Thoracic aorta (tissue), 2 donors: ENCODE results near the gene ZFYVE1. TPM values are rescaled to one million over a fixed set of nuclear protein-coding genes. Genes with fewer than 3 reads are reported as not detected.
"Not testable (repeated sequence)": the region's sequence is repeated elsewhere in the genome, so short reads cannot be mapped to it uniquely, and the experiment has no call there.

Experiments used
- ATAC-seq: fragments of 150-250 bp; one replicate; pipeline ENCODE4 v1.8.0; 2017; ENCODE audit warnings: low read depth; ENCODE audit not compliant: insufficient number of reproducible peaks, low FRiP score
- DNase-seq: peaks from one replicate; pipeline ENCODE4 v3.0.0-alpha.2; 2020; ENCODE audit warnings: low spot score
- H3K27ac ChIP-seq, 2 donors: fragments of 200-600 bp; sonication (generic); 1 replicate in 1 of 2; 2 replicates in 1 of 2; pipeline ENCODE4 v1.5.1; 2016; ENCODE audit warnings: mild to moderate bottlenecking in 2 of 2, moderate library complexity in 2 of 2
- H3K27me3 ChIP-seq: fragments of 200-600 bp; sonication (generic); replicated peaks from 2 replicates; pipeline ENCODE4 v1.6.0; 2016; ENCODE audit warnings: mild to moderate bottlenecking; ENCODE audit not compliant: insufficient read depth
- H3K36me3 ChIP-seq: fragments of 200-600 bp; sonication (generic); one replicate; pipeline ENCODE4 v1.5.1; 2016
- H3K4me1 ChIP-seq, 2 donors: fragments of 200-600 bp; sonication (generic); 1 replicate in 1 of 2; 2 replicates in 1 of 2; pipeline versions ENCODE4 v1.5.1 to v1.6.0; 2016; ENCODE audit warnings: low read depth in 2 of 2, mild to moderate bottlenecking in 1 of 2; ENCODE audit not compliant: control insufficient read depth in 1 of 2
- H3K4me3 ChIP-seq: fragments of 200-600 bp; sonication (generic); 2 replicates; pipeline ENCODE4 v1.5.1; 2016; ENCODE audit warnings: mild to moderate bottlenecking
- H3K9me3 ChIP-seq: fragments of 200-600 bp; sonication (generic); 2 replicates; pipeline ENCODE4 v1.5.1; 2016
- total RNA-seq, 2 donors: library from RNA; depleted of rRNA; stranded (reverse); fragments of >200 nt; gene quantifications; one replicate each; pipeline versions ENCODE4 v1.1.0 to v1.2.3, GENCODE V29; 2016
- TF ChIP-seq, protein P1 (sequence below): fragments of 200-600 bp; sonication (generic); IDR thresholded peaks from one replicate; pipeline ENCODE4 v1.5.1; 2019; ENCODE audit warnings: antibody characterized with exemption

ZFYVE1 gene
- total RNA-seq, 2 donors from 2014 or later: 21.5 to 31.6 TPM

DNA sequence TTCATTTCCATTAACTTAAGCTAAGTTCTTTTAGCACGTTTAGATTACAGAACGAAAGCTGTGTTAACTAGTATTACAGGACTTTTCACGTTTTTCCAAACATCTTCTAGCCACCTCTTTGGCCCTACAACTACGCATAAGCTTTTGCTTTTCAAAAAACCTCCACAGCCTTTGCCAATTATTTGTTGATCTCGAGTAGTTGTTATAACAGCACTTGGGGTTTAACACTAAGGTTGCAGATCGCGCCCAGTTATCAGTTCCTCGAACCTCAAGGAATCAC is 31.0 kb upstream of the ZFYVE1 start:
- no peak for ATAC-seq

DNA sequence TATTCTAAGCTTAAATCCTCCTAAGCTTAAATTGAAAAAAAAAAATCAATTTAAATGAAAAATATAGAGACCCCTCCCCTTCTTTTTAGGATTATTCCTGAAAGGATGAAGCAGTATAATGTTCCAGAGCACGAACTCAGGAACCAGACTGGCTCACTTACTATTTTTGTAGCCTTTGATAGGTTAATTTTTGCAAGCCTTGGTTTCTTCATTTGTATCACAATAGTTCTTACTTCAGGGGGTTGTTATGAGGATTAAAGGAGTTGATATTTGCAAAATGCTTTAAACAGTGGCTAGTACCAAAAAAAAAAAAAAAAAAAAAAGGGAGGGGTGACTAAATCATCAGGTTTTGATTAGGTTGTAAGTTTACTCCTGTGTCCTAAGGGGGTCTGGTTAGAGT is 28.3 kb upstream of the ZFYVE1 start:
- no peaks in the 10 kb centered on the region for H3K9me3 ChIP-seq
- no peaks in the 10 kb centered on the region for H3K27me3 ChIP-seq
- ATAC-seq (no peak), DNase-seq (no peak)
- peaks cover 6 to 19% of the 10 kb centered on the region in 2 donors for H3K4me1 ChIP-seq
- TF ChIP-seq, protein P1, sequence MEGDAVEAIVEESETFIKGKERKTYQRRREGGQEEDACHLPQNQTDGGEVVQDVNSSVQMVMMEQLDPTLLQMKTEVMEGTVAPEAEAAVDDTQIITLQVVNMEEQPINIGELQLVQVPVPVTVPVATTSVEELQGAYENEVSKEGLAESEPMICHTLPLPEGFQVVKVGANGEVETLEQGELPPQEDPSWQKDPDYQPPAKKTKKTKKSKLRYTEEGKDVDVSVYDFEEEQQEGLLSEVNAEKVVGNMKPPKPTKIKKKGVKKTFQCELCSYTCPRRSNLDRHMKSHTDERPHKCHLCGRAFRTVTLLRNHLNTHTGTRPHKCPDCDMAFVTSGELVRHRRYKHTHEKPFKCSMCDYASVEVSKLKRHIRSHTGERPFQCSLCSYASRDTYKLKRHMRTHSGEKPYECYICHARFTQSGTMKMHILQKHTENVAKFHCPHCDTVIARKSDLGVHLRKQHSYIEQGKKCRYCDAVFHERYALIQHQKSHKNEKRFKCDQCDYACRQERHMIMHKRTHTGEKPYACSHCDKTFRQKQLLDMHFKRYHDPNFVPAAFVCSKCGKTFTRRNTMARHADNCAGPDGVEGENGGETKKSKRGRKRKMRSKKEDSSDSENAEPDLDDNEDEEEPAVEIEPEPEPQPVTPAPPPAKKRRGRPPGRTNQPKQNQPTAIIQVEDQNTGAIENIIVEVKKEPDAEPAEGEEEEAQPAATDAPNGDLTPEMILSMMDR: no peak
- H3K4me3 ChIP-seq: no peak overlapping the region
- no peaks in the 10 kb centered on the region for H3K36me3 ChIP-seq
- no peak overlapping the region for H3K27ac ChIP-seq

More for the DNA sequence above, 31.0 kb upstream of the ZFYVE1 start:
- no peaks in the 10 kb centered on the region for H3K36me3 ChIP-seq
- no peak for DNase-seq
- H3K27me3 ChIP-seq: no peaks in the 10 kb centered on the region
- H3K27ac ChIP-seq: peak overlapping the region; percentile 85 to 98
- peaks cover 10 to 42% of the 10 kb centered on the region in 2 donors for H3K4me1 ChIP-seq
- H3K4me3 ChIP-seq: peak overlapping the region; percentile 82
- TF ChIP-seq, protein P1: no peak
- no peaks in the 10 kb centered on the region for H3K9me3 ChIP-seq

DNA sequence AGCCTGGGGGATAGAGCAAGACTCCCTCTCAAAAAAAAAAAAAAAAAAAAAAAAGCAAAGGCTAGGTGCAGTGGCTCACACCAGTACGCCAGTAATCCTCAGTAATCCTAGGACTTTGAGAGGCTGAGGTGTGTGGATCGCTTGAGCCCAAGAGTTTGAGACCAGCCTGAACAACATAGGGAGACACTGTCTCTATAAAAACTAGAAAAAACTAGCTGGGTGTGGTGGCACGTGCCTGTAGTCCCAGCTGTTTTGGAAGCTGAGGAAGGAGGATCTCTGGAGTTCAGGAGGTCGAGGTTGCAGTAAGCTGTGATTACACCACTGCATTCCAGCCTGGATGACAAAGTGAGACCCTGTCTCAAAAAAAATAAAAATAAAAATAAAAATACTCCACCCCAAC is 22.5 kb upstream of the ZFYVE1 start:
- no peaks in the 10 kb centered on the region for H3K27me3 ChIP-seq
- no peak for ATAC-seq

DNA sequence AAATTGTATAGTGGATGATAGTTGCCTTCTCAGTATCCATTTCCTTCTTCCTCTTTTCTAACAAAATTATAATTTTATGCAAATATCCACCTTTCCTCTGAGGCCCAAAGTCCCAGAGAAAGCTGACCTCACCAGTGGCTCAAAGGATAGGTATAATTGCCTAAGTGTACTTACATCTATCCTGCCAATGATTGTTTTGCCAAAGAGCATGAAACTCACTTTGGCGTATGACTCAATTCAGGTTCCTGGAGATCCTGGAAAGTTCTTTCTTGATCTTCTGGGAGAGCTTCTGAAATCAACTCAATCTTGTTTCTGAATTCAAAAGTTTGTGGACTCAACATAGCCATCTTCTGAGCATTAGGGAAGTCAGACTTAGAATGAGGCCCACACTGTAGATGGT is 20.9 kb upstream of the ZFYVE1 start:
- ATAC-seq (no peak), DNase-seq (no peak)
- Histone ChIP-seq H3K27ac (no peak overlapping the region), H3K27me3 (no peaks in the 10 kb centered on the region), H3K9me3 (no peaks in the 10 kb centered on the region), H3K4me3 (no peak overlapping the region), H3K36me3 (no peaks in the 10 kb centered on the region), H3K4me1 (no peaks in the 10 kb centered on the region)
- TF ChIP-seq, protein P1: no peak

More for the DNA sequence above, 22.5 kb upstream of the ZFYVE1 start:
- Histone ChIP-seq H3K27ac (no peak overlapping the region), H3K9me3 (no peaks in the 10 kb centered on the region), H3K36me3 (no peaks in the 10 kb centered on the region), H3K4me1 (no peaks in the 10 kb centered on the region), H3K4me3 (no peak overlapping the region)
- DNase-seq: no peak
- TF ChIP-seq, protein P1: no peak

DNA sequence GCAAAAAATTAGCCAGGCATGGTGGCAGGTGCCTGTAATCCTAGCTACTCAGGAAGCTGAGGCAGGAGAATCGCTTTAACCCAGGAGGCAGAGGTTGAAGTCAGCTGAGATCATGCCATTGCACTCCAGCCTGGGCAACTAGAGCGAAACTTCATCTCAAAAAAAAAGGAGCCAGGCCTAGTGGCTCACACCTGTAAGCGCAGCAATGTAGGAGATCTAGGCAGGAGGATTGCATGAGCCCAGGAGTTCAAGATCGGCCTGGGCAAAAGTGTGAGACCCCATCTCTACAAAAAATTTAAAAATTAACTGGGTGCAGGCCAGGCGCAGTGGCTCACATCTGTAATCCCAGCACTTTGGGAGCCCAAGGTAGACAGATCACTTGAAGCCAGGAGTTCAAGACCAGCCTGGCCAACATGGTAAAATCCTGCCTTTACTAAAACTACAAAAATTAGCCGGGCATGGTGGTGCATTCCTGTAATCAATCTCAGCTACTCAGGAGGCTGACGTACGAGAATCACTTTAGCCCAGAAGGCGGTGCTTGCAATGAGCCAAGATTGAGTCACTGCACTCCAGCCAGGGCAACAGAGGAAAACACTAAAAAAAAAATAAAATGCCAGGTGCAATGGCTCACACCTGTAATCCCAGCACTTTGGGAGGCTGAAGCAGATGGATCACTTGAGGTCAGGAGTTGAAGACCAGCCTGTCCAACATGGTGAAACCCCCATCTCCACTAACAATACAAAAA is 10.0 kb upstream of the ZFYVE1 start:
- H3K27ac ChIP-seq, H3K27me3 ChIP-seq, DNase-seq, H3K4me3 ChIP-seq, H3K36me3 ChIP-seq, H3K9me3 ChIP-seq, ATAC-seq, H3K4me1 ChIP-seq: not testable (repeated sequence)

DNA sequence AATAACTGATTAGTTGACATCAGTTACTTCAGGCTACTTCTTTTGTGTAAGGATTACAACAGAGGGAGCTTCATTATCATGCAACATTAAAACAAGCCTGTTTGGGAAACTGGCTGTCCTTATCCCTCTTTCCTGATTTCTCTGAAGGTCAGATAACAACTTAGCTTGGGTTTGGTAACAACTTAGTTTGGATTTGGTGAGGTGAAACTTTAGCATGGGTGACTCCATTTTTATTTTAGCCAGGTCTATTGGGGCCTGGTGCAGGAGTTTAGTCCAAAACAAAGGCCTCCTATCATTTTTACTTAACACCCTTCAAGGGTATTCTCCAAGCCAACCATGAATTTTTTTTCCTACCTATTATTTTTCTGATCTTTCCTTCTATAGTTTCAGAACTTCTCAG is 1.1 kb upstream of the ZFYVE1 start:
- DNase-seq (no peak), ATAC-seq (no peak)
- Histone ChIP-seq H3K4me3 (no peak overlapping the region), H3K4me1 (peaks cover 15 to 25% of the 10 kb centered on the region in 2 donors), H3K36me3 (peaks cover 8% of the 10 kb centered on the region), H3K27ac (no peak overlapping the region), H3K27me3 (no peaks in the 10 kb centered on the region), H3K9me3 (no peaks in the 10 kb centered on the region)
- TF ChIP-seq, protein P1: no peak
